Chondrocyte (in vitro differentiated cells): ENCODE measurements around the gene COL4A5. TPM values are rescaled to one million over a fixed set of nuclear protein-coding genes. Genes with fewer than 3 reads are reported as not detected.

Experiments used
- DNase-seq: peaks from one replicate; pipeline ENCODE4 v3.0.0; 2021; ENCODE audit warnings: mixed read lengths, low spot score
- H3K27ac Mint-ChIP-seq: one replicate; pipeline ENCODE4 v1.8.0; 2021; ENCODE audit warnings: mild to moderate bottlenecking, moderate library complexity, mixed read lengths; ENCODE audit not compliant: unreplicated experiment
- H3K27me3 Mint-ChIP-seq: 2 replicates; pipeline ENCODE4 v1.8.0; 2021; ENCODE audit warnings: low read depth, mixed read lengths
- H3K36me3 Mint-ChIP-seq: 2 replicates; pipeline ENCODE4 v1.8.0; 2021; ENCODE audit warnings: low read depth, mixed read lengths
- H3K4me1 Mint-ChIP-seq: 2 replicates; pipeline ENCODE4 v1.8.0; 2021; ENCODE audit warnings: low read depth, mild to moderate bottlenecking, mixed read lengths
- H3K4me3 Mint-ChIP-seq: one replicate; pipeline ENCODE4 v1.8.0; 2021; ENCODE audit warnings: mild to moderate bottlenecking, moderate library complexity, mixed read lengths; ENCODE audit not compliant: unreplicated experiment
- H3K9me3 Mint-ChIP-seq: 2 replicates; pipeline ENCODE4 v1.8.0; 2021; ENCODE audit warnings: low read depth, mixed read lengths
- total RNA-seq: library from RNA; stranded (reverse); gene quantifications from 3 replicates; pipeline ENCODE4 v1.2.1, GENCODE V29; 2021
- TF ChIP-seq, protein P1 (sequence below): fragments of 200-600 bp; sonication (generic); IDR thresholded peaks from 2 replicates; pipeline ENCODE4 v1.5.0; 2021; ENCODE audit warnings: antibody characterized with exemption, mild to moderate bottlenecking, moderate library complexity

COL4A5 gene
- total RNA-seq, 1 donor from 2014 or later: 211 TPM

DNA sequence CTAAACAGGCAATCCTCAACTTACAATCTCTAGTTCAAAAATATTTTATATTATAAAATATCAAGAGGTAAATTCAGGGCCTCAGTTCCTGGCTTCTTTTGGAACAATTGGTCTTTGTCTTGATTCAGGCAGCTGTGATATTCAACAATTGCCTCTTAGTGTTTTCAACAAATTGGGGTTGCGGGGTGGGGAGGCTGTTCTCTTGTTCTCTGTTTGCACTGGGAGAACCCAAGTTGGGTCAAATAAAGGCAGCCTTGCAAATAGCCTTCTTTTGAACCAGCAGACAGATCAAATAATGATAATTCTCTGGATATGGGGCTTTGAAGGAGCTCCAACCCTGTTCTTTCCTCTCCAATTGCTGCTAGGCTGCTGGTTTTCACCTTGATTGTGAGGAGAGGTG, 142.5 kb downstream of the COL4A5 start:
- Mint-ChIP-seq H3K9me3 (no peaks in the 10 kb centered on the region), H3K27me3 (no peaks in the 10 kb centered on the region), H3K4me3 (no peak overlapping the region), H3K36me3 (peaks cover 30% of the 10 kb centered on the region), H3K27ac (no peak overlapping the region), H3K4me1 (no peaks in the 10 kb centered on the region)
- no peak for DNase-seq
- TF ChIP-seq, protein P1, sequence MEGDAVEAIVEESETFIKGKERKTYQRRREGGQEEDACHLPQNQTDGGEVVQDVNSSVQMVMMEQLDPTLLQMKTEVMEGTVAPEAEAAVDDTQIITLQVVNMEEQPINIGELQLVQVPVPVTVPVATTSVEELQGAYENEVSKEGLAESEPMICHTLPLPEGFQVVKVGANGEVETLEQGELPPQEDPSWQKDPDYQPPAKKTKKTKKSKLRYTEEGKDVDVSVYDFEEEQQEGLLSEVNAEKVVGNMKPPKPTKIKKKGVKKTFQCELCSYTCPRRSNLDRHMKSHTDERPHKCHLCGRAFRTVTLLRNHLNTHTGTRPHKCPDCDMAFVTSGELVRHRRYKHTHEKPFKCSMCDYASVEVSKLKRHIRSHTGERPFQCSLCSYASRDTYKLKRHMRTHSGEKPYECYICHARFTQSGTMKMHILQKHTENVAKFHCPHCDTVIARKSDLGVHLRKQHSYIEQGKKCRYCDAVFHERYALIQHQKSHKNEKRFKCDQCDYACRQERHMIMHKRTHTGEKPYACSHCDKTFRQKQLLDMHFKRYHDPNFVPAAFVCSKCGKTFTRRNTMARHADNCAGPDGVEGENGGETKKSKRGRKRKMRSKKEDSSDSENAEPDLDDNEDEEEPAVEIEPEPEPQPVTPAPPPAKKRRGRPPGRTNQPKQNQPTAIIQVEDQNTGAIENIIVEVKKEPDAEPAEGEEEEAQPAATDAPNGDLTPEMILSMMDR: no peak

DNA sequence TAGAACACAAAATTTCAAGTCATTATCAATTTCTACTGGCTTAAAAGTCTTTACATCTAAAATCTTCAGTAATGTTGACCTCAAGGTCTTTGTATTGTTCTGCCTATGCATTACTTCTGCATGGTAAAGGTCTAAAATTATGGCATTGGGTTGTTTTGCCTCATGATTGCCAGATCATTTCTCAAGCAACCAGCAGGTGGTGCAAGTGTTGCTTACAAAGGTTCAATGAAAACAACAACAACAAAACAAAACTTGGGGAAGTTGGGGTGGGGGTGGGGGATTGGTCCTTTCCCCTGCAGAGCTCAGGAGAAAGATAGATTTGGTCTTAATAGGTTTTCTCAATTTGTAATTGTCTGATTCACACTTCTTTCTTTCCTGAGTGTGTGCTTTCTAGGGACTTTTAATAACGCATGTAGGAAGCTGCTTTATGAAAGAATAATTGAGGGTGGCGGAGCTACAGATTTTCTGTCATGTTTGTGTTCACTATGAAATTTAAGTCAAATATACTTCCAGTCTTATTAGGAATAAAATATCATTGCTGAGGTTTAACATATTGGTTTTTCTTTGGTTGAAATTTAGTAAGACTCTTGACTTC, 145.1 kb downstream of the COL4A5 start:
- Mint-ChIP-seq H3K27me3 (no peaks in the 10 kb centered on the region), H3K4me1 (no peaks in the 10 kb centered on the region), H3K4me3 (no peak overlapping the region), H3K27ac (no peak overlapping the region), H3K9me3 (no peaks in the 10 kb centered on the region), H3K36me3 (peaks cover 23% of the 10 kb centered on the region)
- no peak for DNase-seq
- TF ChIP-seq, protein P1: peak; percentile 67

DNA sequence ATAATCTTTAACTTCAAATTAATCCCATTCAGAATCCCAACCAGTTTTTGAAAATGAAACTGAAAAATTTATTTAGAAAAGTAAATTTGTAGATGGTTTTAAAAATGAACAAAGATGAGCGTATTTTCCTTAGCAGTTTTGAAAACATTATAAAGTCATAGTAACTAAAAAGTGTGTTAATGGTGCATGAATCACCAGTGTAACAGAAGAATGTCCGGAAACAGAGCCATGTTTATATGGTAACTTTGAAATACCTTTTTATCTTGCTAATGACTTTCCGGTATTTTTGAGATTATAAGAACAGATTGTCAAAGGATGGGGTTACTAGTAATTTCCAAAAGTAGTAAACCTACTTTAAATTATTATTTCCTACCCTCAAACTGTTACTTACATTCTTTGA, 150.9 kb downstream of the COL4A5 start:
- no peak for DNase-seq
- peaks cover 34% of the 10 kb centered on the region for H3K36me3 Mint-ChIP-seq
- no peak overlapping the region for H3K27ac Mint-ChIP-seq
- H3K27me3 Mint-ChIP-seq: no peaks in the 10 kb centered on the region
- TF ChIP-seq, protein P1: no peak
- no peak overlapping the region for H3K4me3 Mint-ChIP-seq
- no peaks in the 10 kb centered on the region for H3K9me3 Mint-ChIP-seq
- H3K4me1 Mint-ChIP-seq: no peaks in the 10 kb centered on the region

DNA sequence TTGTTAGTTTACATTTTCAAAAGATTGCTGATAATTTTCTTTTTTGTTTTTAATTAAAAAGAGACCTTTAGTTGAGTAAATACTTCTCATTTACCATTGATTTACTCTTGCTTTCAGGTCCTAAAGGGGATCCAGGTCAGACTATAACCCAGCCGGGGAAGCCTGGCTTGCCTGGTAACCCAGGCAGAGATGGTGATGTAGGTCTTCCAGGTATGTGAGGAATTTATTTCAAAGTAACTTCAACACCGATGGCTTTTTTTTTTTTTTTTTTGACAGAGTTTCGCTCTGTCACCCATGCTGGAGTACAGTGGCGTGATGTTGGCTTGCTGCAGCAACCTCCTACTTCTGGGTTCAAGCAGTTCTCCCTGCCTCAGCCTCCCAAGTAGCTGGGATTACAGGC, 161.6 kb downstream of the COL4A5 start:
- no peak for DNase-seq

DNA sequence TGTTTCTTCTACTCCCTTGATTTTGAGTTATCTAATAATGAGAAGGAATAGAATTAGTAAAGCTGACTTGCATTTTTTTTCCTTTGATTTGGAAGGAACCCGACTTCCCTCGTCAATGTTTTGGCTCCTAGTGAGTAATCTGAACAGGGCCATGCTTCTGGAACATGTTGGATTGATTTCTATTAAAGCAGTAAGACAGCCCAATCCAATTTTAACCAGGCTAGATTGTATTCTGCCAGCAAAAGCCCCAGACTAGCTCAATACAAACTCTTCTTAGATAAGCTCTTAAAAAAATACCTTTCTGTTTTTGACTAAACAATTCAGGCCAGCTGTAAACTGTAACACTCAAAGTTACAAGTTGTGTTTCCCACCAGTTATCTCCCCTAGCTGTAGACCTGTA, 170.5 kb downstream of the COL4A5 start:
- TF ChIP-seq, protein P1: no peak
- Mint-ChIP-seq H3K4me1 (no peaks in the 10 kb centered on the region), H3K27me3 (no peaks in the 10 kb centered on the region), H3K27ac (no peak overlapping the region), H3K4me3 (no peak overlapping the region), H3K9me3 (no peaks in the 10 kb centered on the region), H3K36me3 (peaks cover 15% of the 10 kb centered on the region)
- no peak for DNase-seq

More for the DNA sequence above, 161.6 kb downstream of the COL4A5 start:
- TF ChIP-seq, protein P1: no peak
- H3K36me3 Mint-ChIP-seq: peaks cover 34% of the 10 kb centered on the region
- peaks cover 5% of the 10 kb centered on the region for H3K9me3 Mint-ChIP-seq
- H3K4me3 Mint-ChIP-seq: no peak overlapping the region
- peaks cover 2% of the 10 kb centered on the region for H3K4me1 Mint-ChIP-seq
- H3K27ac Mint-ChIP-seq: no peak overlapping the region
- no peaks in the 10 kb centered on the region for H3K27me3 Mint-ChIP-seq
